ENCODE data around the gene DDX39B.
"Not testable (repeated sequence)": the region's sequence is repeated elsewhere in the genome, so short reads cannot be mapped to it uniquely, and the experiment has no call there.

DDX39B gene

DNA sequence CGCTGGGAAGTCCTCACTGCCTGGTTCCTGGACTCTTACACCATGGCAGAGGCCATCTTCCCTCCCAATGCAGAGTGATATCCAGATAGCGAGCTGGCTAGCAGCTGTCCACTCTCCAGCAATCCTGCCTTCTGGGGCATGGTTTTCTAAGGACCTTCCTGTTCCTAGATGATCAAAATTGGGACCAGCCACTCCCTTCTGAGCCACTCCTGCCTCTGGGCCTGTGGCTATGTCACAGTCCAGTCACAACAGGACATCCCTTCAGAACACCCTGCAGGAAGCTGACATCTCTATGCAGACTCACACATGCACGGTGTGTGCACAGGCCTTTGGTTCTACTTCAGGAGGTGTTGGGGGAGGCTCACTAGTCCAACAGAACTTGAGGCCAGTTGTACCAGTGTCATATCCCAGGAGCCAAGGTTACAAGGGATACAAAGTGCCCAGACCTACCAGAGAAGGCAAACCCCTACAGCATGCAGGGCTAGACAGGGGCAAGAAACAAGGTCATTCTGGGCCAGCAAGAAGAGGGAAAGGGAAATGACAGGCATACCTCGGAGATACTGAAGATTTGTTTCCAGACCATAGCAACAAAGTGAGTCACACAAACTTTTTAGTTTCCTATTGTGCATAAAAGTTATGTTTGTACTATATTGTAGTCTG lies 15.7 kb downstream of the DDX39B start:
- DNase-seq: no peak

DNA sequence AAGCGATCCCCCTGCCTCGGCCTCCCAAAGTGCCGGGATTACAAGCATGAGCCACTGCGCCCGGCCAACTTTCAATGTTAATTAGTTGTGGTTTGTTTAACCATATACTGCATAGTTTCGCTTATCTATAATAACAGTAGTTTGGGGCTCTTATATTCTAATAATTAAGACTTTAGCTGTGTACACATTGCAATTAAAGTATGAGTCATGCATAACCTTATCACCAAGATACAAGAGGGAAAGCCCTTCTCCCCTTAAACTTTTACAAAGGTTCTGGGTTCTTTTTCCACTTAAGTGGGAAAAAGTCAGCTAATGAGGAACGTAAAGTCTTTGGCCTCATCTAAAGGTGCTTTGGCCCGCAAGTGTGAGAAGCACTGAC lies 16.3 kb downstream of the DDX39B start:
- DNase-seq: no peak

DNA sequence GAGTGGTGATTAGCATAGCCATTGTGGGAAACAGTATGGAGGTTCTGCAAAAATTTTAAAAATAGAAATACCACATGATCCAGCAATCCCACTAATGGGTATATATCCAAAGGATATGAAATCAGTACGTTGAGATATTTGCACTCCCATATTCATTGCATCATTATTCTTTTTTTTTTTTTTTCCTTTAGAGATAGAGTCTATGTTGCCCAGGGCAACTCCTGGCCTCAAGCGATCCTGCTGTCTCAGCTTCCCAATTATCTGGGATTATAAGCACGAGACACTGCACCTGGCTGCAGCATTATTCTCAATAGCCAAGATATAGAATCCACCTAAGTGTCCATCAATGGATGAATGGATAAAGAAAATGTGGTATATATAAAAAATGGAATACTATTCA lies 20.0 kb downstream of the DDX39B start:
- DNase-seq: no peak

DNA sequence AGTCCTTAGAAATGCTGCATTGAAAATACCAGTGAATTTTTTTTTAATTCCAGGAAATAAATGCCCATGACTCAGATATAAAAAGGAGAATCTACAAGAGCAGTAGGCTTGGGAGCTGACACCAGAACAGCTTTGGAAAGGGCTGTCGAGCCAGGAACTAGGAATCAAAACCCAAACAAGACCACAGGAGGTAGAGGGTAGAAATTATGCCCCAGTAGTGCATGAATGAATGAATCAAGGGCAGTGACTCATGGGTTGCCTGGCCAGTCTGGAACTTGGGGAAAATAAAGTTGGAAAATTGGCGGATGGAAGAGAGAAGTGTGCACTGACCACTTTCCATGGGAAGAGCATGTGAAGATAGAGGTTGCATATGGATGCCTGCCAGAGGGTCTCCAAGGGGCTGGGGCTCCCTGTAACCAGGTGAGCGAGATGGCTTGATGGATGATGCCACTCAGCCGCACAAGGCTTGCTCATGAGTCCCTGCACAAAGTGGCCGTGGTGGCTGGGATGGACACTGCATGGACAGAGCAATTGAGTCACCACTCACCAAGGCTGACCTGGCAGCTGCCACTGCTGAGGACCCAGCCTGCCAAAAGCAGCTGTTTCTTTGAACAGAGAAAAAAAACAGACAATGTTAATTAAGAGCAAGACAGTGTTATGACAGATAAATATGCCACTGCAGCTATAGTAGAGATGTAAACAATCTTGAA lies 28.2 kb downstream of the DDX39B start:
- DNase-seq: no peak

DNA sequence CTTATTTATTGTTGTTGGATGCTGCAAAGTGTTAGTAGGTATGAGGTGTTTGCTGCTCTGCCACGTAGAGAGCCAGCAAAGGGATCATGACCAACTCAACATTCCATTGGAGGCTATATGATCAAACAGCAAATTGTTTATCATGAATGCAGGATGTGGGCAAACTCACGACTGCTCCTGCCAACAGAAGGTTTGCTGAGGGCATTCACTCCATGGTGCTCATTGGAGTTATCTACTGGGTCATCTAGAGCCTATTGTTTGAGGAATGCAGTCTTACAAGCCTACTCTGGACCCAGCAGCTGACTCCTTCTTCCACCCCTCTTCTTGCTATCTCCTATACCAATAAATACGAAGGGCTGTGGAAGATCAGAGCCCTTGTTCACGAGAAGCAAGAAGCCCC lies 31.8 kb downstream of the DDX39B start:
- DNase-seq: no peak

DNA sequence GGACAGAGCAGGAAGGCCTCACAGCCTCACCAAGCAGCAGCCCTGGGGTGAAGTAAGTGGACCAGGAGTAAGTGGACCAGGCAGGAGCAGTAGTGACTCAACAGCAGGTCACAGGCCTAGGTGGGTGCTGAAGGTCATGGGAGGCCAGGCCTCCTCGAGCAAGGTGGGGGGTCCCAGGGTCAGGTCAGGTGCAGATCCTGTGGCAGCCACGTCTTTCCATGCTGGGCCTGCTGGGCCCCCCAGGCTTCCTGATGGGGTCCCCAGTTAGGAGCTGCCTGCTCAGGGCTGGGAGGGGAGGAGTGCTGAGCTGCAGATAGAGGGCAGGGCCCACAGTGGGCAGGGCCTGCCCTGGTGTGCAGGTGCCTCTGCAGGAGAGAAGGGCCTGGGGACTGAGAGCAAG lies 32.8 kb downstream of the DDX39B start:
- not testable (repeated sequence) for DNase-seq

DNA sequence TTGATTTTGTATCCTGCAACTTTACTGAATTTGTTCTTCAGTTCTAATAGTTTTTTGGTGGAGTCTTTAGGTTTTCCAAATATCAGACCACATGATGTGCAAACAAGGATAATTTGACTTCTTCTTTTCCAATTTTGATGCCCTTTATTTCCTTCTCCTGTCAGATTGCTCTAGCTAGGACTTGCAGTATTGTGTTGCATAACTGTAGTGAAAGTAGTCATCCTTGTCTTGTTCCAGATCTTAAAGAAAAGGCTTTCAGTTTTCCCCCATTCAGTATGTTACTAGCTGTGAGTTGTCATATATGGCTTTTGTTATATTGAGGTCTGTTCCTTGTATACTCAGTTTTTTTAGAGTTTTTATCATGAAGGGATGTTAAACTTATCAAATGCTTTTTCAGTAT lies 39.2 kb downstream of the DDX39B start:
- no peak for DNase-seq

DNA sequence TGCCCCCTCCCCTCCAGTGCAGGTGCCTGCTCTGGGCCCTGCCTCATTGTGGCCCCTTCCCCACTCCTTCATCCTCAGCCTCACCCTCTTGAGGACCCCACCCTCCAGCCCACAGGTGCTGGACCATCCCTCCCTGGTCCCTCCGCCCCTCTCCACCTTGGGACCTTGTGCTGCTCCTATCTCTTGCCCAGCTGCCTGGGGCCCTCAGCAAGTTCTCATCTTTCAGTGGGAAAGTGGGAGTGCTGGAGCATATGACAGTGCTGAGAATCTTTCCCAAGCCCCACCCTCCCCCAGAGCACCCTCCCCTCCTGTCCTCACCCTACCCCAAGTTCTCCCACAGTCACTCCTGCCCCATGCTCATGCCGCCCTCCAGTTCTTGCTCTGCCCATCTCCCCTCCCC lies 42.2 kb downstream of the DDX39B start:
- not testable (repeated sequence) for DNase-seq

DNA sequence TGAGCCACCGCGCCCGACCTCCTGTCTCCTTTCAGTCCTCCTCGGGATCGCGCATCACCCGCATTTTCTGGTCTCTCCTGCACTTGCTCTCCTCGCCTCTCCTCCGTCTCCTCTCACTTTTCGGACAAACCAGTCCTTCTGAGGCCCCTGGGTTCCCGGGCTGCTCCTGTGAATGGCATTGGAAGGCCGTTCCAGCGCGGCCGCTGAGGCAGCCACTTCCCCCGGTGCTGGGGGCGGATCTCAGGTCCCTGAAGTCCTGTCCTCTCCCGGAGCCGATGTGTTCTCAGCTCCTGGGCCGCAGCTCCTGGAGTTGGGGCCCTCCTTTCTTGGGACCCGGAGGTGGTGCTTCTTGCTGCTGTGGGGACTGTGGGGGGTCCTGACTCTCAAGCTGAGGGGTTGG lies 43.1 kb downstream of the DDX39B start:
- DNase-seq: no peak

DNA sequence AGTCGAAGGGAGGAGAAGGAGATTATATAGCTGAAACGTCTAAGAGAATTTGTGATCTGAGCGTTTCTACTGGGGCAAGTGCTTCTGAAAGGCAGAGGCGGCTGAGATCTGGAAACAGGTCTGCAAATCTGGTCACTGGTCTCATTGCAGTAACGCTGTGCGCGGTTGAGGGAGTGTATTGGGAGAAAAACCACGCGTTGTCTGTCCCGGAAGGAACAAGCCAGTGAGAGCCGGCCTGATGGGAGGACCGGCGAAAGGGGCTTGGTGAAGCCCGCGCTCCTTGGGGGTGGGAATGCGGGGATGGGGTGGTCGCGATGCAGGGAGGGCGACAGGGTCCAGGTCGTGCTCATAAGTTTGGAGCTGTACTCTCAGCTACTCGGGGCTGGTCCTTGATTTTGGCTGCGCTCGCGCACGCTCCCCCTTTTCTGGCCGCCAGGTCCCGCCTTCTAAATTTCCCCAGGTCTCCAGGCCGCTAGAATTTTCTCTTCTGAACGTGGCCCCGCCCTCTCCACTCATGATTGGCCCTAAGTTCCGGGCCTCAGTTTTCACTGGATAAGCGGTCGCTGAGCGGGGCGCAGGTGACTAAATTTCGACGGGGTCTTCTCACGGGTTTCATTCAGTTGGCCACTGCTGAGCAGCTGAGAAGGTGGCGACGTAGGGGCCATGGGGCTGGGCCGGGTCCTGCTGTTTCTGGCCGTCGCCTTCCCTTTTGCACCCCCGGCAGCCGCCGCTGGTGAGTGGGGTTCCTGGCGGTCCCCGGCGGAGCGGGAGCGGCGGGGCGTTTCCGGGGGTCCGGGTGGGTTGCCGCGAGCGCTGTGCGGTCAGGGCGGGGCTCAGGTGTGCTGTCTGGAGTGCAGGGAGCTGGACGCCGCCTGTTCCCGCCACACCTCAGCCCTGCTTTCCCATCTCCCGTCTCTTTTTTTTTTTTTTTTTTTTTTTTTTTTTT lies 44.0 kb downstream of the DDX39B start, which contains the start of gene MICB:
MICB (plus strand) TSS at position 615 of the 946 bp plus-strand sequence; CDS start at position 664, 49 bp downstream.
- DNase-seq: peak; percentile 81

DNA sequence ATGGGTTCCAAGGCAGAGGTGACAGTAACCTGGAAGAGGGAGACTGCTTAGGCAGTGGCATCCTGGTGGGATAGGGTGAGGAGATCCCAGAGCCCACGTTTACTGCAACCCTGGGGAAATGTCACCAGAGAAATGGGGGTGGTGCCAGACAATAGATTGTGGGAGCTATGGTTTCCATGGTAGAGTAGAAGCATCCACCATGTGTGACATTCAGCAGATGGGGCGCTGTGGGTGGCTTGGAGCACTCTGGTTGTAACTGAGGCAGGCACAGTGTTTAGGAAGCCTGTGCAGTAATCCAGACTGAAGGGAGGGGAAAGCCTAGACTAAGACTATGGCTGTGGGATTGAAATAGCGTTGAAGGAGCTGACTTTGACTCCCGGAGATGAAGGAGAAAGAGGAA lies 45.0 kb downstream of the DDX39B start:
- DNase-seq: not testable (repeated sequence)

DNA sequence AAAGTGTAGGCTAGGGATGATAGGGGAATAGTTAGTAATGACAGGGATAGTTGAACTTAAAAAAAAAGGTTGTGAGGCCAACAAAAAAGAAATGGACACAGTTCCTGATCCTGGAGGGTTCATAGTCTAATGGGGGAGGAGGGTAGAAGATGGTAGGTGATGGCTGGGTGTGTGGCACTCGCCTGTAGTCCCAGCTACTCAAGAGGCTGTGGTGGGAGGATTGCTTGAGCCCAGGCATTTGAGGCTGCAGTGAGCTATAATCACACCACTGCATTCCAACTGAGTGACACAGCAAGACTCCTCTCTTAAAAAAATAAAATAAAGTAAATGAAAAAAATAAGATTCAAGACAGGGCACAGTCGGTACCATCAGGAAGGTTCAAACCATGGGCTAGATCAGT lies 46.2 kb downstream of the DDX39B start:
- no peak for DNase-seq

DNA sequence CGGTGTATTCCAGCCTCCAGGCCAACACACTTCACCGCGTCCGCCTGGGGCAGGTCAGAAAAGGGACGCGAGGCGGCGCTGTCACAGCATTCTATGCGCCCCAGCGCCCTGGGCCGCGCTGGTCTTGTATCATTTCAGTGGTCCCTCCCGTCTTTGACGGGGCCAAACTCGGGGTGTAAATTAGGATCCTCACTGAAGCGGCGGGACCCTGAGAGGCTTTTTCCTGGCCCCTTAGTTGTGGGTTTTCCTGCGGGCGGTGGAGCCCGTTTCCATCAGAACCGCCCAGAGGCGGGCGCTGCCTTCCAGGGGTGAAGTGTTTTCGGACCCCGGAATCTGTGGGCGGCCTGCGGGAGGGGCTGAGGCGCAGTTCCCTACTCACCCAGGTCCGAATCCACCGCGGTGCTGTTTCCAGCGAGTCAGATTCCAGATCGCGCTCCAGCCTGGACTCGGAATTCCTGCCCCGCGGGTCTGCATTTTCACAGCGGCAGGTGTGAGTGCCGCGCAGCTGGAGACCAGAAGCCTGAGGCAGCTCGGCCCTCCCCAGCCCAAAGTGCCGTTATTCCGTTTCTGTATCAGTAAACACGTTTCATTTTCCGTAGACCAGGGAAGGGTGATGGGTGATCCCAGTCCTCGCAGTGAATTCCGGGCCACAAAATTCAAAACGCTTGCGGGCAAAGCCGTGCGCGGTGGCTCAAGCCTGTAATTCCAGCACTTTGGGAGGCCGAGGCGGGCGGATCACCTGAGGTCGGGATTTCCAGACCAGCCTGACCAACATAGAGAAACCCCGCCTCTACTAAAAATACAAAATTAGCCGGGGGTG lies 47.7 kb downstream of the DDX39B start:
- peak; percentile 75 for DNase-seq

DNA sequence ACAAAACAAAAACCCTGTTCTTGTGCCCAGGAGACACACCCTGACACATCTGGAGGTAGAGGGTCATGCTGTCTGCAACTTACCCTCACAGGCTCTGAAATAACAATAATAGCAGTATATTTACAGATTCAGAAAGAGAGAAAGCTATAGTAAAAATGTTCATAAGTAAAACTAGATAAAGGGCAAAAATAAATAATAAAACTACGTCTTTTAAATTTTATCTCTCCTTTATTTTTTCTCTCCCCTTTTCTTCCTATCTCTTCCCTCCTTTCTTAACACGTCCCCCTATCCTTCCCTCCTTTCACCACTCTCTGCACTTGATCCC lies 48.3 kb downstream of the DDX39B start:
- DNase-seq: not testable (repeated sequence)

DNA sequence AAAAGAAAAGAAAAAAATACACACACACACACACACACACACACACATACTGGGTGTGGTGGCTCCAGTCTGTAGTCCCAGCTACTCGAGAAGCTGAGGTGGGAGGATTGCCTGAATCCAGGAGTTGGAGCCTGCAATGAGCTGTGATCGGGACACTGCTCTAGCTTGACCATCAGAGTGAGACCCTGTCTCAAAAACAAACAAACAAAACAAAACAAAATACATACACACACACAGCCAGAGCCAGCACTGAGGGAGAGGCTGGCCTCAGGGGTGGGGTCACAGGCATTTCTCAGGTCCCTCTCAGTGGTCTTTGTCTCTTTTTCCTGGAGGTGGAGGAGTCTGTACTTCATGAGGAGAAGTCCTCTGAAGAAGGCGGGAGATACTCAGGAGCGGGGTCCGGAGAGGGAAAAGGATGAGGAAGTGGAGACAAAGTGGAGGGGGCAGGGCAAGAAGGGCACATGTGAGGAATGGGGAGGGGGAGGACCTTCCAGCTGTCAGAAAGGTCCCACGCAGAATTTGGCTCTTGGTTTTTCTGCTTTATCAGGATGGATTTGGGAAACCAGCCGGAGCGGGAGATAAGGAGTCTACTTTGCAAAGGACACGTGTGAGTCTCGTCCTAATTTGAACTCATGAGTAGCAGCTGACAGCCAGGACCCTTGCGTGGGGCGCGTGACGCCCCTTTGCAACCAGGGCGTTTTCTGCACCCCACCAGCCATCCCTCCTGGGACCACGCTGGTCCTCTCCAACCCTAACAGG lies 51.5 kb downstream of the DDX39B start:
- no peak for DNase-seq

DNA sequence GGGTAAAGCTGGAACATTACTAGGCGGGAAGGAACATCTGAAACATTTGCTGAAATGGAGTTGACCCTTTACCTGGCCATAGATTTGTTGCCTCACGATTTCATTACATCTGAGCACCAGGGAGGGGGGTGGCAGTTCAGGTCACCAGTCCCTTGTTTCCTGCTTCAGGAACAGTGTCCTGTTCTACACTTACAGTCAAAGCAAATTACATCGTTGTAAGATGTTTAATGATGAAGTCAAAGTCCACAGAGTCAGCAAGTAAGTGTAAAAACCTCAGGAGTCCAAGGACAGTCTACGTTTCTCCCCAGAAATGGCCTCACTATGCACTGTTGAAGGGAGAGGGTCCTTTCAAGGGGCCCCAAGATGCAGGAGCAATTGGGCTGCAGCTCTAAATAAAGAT lies 52.7 kb downstream of the DDX39B start:
- DNase-seq: no peak

DNA sequence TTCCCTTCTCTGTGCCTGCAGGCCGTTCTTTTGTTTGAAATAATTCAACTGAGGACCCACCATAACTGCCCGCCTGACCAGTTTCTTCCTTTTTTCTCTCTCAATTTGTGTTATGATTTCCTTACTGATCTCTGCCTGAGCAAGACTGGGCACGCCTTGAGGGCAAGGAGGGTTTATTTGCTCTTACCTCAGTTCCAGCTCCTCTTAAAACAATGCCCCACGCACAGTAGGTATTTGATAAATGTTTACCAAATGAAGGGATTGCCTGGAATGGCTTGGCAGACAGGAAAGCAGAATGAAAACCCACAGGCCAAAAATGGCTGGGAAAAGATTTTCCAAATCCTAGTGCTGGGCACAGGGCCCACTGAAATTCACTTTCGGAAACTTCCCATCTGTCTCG lies 54.1 kb downstream of the DDX39B start:
- not testable (repeated sequence) for DNase-seq

DNA sequence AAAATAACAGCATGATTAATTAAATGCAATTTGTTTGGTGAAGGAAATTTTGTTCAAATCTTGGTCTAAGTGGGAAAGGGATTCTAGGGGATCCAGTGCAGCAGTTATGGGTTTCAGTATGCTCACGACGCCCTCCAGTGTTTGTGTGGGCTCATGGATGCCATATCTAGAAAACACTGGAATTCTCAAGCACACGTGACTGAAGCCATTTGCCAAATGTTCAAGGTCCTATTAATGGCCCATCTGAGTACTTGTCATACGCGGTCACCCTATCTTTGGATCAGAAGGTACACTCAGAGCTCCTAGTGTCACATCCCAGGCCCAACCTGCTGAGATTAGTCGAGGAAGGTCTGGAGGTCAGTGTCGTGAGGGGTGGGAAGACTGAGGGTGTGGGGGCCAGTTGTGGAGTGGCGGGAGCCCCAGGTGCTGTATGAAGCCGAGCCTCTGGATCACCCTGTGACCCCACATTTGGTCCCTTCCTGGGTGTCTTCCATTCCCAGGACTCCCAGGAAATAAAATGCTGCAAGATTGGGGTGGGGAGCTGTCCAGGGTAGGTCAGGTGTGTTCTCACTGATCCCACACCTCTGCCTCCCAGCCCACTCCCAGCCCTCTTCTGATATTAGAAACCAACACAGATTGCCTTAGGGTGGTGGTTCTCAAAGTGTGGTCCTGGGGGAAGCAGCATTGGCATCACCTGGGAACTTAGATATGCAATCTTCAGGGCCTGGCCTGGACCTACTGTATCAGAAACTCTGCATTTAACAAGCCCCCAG lies 55.6 kb downstream of the DDX39B start:
- DNase-seq: not testable (repeated sequence)

DNA sequence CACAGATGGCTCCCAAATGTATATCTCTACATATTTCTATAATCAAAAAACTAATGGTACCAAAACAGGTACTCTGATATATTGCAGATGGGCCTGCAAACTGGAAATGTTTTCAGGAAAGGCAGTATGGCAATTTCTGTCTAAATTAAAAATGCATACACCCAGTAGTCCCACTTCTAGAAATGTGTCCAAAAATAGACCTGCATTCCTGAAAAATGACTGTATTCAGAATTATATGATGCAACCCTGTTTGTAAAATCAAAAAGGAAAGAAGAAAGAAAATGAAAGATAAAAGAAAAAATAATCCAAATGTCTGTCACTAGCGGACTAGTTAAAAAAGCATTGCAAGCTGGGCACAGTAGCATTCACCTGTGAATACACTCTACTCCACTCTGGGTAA lies 56.7 kb downstream of the DDX39B start:
- DNase-seq: no peak

DNA sequence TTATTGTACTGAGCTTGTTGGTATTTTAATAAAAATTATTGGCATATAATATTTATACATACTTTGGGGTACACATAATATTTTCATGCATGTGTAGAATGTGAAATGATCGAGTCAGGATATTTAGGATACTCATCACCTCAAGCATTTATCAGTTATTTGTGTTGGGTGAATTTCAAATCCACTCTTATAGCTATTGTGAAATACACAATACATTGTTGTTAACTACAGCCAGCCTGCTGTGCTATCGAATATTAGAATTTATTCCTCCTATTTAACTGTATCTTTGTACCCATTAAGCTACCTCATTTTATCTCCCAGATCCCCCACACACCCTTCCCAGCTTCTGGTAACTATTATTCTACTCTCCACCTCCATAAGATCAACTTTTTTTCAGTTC lies 58.4 kb downstream of the DDX39B start:
- no peak for DNase-seq

DNA sequence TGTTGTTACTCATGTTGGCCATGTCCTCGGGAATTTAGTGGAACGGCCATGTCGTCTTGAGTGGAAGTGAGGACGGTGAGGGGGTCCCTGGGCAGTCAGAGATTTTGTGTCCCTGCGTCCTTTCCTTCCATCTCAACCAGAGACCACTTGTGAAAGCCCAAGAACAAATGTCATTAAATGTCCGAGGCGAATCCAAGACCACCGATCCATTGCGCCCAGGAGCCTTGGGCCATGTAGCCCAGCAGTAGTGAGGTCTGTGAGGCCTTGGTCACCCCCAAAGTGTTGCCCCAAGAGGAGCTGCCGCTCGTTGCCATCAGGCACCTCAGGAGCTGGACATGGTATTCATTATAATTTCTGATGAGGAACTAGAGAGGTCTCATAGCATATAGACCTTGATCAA lies 61.2 kb downstream of the DDX39B start:
- DNase-seq: no peak
